H9 (cell line): ENCODE data around the gene C17orf107. TPM values are rescaled to one million over a fixed set of nuclear protein-coding genes. Genes with fewer than 3 reads are reported as not detected.

ENCODE experiments used
- DNase-seq: peaks from one replicate; pipeline ENCODE4 v3.0.0-alpha.2; 2017
- H2AFZ ChIP-seq: one replicate; pipeline ENCODE4 v1.6.1; 2013; ENCODE audit warnings: mild to moderate bottlenecking, low read length, control low read depth, moderate library complexity
- H2AK5ac ChIP-seq: 2 replicates; pipeline ENCODE4 v1.6.1; 2013; ENCODE audit warnings: low read length, control low read depth, mixed read lengths; ENCODE audit not compliant: insufficient read length
- H2BK120ac ChIP-seq: one replicate; pipeline ENCODE4 v1.6.1; 2013; ENCODE audit warnings: low read depth, mild to moderate bottlenecking, low read length, control low read depth, inconsistent platforms; ENCODE audit not compliant: poor library complexity, severe bottlenecking
- H2BK12ac ChIP-seq: 2 replicates; pipeline ENCODE4 v1.6.1; 2013; ENCODE audit warnings: low read length, control low read depth, mixed read lengths, low read depth; ENCODE audit not compliant: insufficient read length
- H2BK15ac ChIP-seq: 2 replicates; pipeline ENCODE4 v1.6.1; 2013; ENCODE audit warnings: low read depth, low read length, control low read depth
- H2BK20ac ChIP-seq: one replicate; pipeline ENCODE4 v1.6.1; 2013; ENCODE audit warnings: low read depth, mild to moderate bottlenecking, low read length, control low read depth, inconsistent platforms; ENCODE audit not compliant: poor library complexity, severe bottlenecking
- H2BK5ac ChIP-seq: 2 replicates; pipeline ENCODE4 v1.6.1; 2013; ENCODE audit warnings: low read length, control low read depth, mixed read lengths; ENCODE audit not compliant: insufficient read length
- H3K14ac ChIP-seq: 2 replicates; pipeline ENCODE4 v1.6.1; 2013; ENCODE audit warnings: low read length, control low read depth; ENCODE audit not compliant: insufficient read depth
- H3K18ac ChIP-seq: 2 replicates; pipeline ENCODE4 v1.6.1; 2013; ENCODE audit warnings: low read depth, mild to moderate bottlenecking, mixed read lengths, low read length, control low read depth; ENCODE audit not compliant: insufficient read length
- H3K23ac ChIP-seq: 2 replicates; pipeline ENCODE4 v1.6.1; 2013; ENCODE audit warnings: low read length, control low read depth, mixed read lengths, low read depth; ENCODE audit not compliant: insufficient read length
- H3K23me2 ChIP-seq: 2 replicates; pipeline ENCODE4 v1.6.1; 2013; ENCODE audit warnings: low read depth, mild to moderate bottlenecking, mixed read lengths, low read length, control low read depth; ENCODE audit not compliant: insufficient read length, poor library complexity, severe bottlenecking
- H3K27ac ChIP-seq: 2 replicates; pipeline ENCODE4 v1.5.1; 2013; ENCODE audit warnings: low read length, control low read depth, mixed read lengths, low read depth; ENCODE audit not compliant: insufficient read length
- H3K27me3 ChIP-seq: 2 replicates; pipeline ENCODE4 v1.6.1; 2013; ENCODE audit warnings: low read length, control low read depth, inconsistent platforms; ENCODE audit not compliant: insufficient read depth
- H3K4ac ChIP-seq: 2 replicates; pipeline ENCODE4 v1.6.1; 2013; ENCODE audit warnings: low read depth, mild to moderate bottlenecking, control low read depth, inconsistent platforms, low read length, moderate library complexity
- H3K4me1 ChIP-seq: 2 replicates; pipeline ENCODE4 v1.6.1; 2013; ENCODE audit warnings: low read length, control low read depth, inconsistent platforms; ENCODE audit not compliant: insufficient read depth
- H3K4me2 ChIP-seq: 2 replicates; pipeline ENCODE4 v1.6.1; 2013; ENCODE audit warnings: low read length, control low read depth, mixed read lengths; ENCODE audit not compliant: insufficient read length, insufficient read depth
- H3K56ac ChIP-seq: 2 replicates; pipeline ENCODE4 v1.6.1; 2013; ENCODE audit warnings: low read depth, mild to moderate bottlenecking, mixed read lengths, low read length, control low read depth; ENCODE audit not compliant: insufficient read length
- H3K79me1 ChIP-seq: 2 replicates; pipeline ENCODE4 v1.6.1; 2013; ENCODE audit warnings: low read depth, mild to moderate bottlenecking, moderate library complexity, low read length, control low read depth, inconsistent platforms; ENCODE audit not compliant: insufficient read depth, poor library complexity, severe bottlenecking
- H3K79me2 ChIP-seq: 2 replicates; pipeline ENCODE4 v1.6.1; 2013; ENCODE audit warnings: low read length, control low read depth, inconsistent platforms; ENCODE audit not compliant: insufficient read depth
- H3K9ac ChIP-seq: 2 replicates; pipeline ENCODE4 v1.6.1; 2013; ENCODE audit warnings: low read length, control low read depth, mixed read lengths; ENCODE audit not compliant: insufficient read length; ENCODE audit errors: extremely low read depth
- H3K9me3 ChIP-seq: one replicate; pipeline ENCODE4 v1.6.1; 2013; ENCODE audit warnings: low read depth, low read length, inconsistent platforms; ENCODE audit not compliant: control insufficient read depth
- H3T11ph ChIP-seq: one replicate; pipeline ENCODE4 v1.6.1; 2013; ENCODE audit warnings: mild to moderate bottlenecking, low read length, control low read depth, inconsistent platforms
- H4K20me1 ChIP-seq: one replicate; pipeline ENCODE4 v1.6.1; 2013; ENCODE audit not compliant: control insufficient read depth, insufficient read length, insufficient read depth
- H4K5ac ChIP-seq: 2 replicates; pipeline ENCODE4 v1.6.1; 2013; ENCODE audit warnings: low read depth, mild to moderate bottlenecking, mixed read lengths, low read length, control low read depth; ENCODE audit not compliant: insufficient read length
- H4K8ac ChIP-seq: replicated peaks from 2 replicates; pipeline ENCODE4 v1.6.1; 2013; ENCODE audit warnings: low read length, control low read depth, mixed read lengths, low read depth; ENCODE audit not compliant: insufficient read length
- H4K91ac ChIP-seq: 2 replicates; pipeline ENCODE4 v1.6.1; 2013; ENCODE audit warnings: low read depth, mild to moderate bottlenecking, moderate library complexity, mixed read lengths, low read length, control low read depth; ENCODE audit not compliant: insufficient read length
- H3K27ac Mint-ChIP-seq, 3 experiments: 2 replicates in 2 of 3; 3 replicates in 1 of 3; pipeline ENCODE4 v1.8.0; 2020 to 2021; ENCODE audit warnings: mixed read lengths in 3 of 3, mild to moderate bottlenecking in 1 of 3, moderate library complexity in 1 of 3
- H3K27me3 Mint-ChIP-seq: 2 replicates; pipeline ENCODE4 v1.8.0; 2021; ENCODE audit warnings: low read depth, mild to moderate bottlenecking, moderate library complexity, mixed read lengths
- H3K36me3 Mint-ChIP-seq, 3 experiments: 2 replicates in 2 of 3; 3 replicates in 1 of 3; pipeline ENCODE4 v1.8.0; 2020 to 2021; ENCODE audit warnings: low read depth in 3 of 3, mixed read lengths in 3 of 3; ENCODE audit not compliant: insufficient read depth in 1 of 3
- H3K4me1 Mint-ChIP-seq, 2 experiments: 2 replicates each; pipeline ENCODE4 v1.8.0; 2020; ENCODE audit warnings: mixed read lengths in 2 of 2
- H3K4me3 Mint-ChIP-seq, 2 experiments: 2 replicates in 1 of 2; 3 replicates in 1 of 2; pipeline ENCODE4 v1.8.0; 2020 to 2021; ENCODE audit warnings: mild to moderate bottlenecking in 2 of 2, mixed read lengths in 2 of 2, moderate library complexity in 1 of 2
- H3K9me3 Mint-ChIP-seq, 2 experiments: 2 replicates in 1 of 2; 3 replicates in 1 of 2; pipeline ENCODE4 v1.8.0; 2020; ENCODE audit warnings: mild to moderate bottlenecking in 2 of 2, mixed read lengths in 2 of 2, moderate library complexity in 1 of 2
- WGBS: extraction: QIAGEN DNeasy Blood & Tissue Kit; methylation state at CpG from one replicate; pipeline ENCODE4 v1.1.7; 2013; ENCODE audit warnings: missing lambda C conversion rate, low lambda C conversion rate, mixed read lengths; ENCODE audit not compliant: insufficient read length; ENCODE audit errors: extremely low coverage; 5-methylcytosine and 5-hydroxymethylcytosine counted together
- total RNA-seq: library from RNA; stranded (reverse); gene quantifications from 2 replicates; pipeline ENCODE4 v1.2.1, GENCODE V29; 2021
- TF ChIP-seq, protein P1 (sequence below): fragments of 200-600 bp; sonication (generic); conservative IDR thresholded peaks from 3 replicates; pipeline ENCODE4 v1.8.0; 2021; ENCODE audit warnings: antibody characterized with exemption, mild to moderate bottlenecking

The C17orf107 gene
- total RNA-seq, 1 experiment from 2014 or later = 4.4 TPM

DNA sequence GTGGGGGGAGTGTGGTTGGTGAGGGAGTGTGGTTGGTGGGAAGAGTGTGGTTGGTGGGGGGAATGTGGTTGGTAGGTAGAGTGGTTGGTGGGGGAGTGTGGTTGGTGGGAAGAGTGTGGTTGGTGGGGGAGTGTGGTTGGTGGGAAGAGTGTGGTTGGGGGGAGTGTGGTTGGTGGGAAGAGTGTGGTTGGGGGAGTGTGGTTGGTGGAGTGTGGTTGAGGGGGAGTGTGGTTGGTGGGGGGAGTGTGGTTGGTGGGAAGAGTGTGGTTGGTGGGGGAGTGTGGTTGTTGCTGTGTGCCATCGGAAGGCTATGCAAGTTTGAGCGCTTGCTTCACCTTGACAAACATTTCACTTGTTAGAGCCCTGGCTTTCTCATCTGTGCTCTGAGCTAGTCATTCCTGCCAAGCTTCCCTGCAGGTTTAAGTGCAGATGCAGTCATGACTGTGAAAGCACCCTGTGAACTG, 46.1 kb upstream of the C17orf107 start:
- no peaks in the 10 kb centered on the region; the same call in 1 of the 2 replicates for H3K27me3 ChIP-seq
- peak overlapping the region in 1 of 3 experiments; percentile 58; a peak in 2 of 7 replicates for H3K27ac Mint-ChIP-seq
- WGBS = no CpG with 5 or more reads among the region's 2 CpGs

More for the DNA sequence above, 46.1 kb upstream of the C17orf107 start:
- Histone ChIP-seq H3K4me1 (peaks cover 10% of the 10 kb centered on the region; the same call in 1 of the 2 replicates), H3T11ph (no peak overlapping the region), H4K8ac (no peak overlapping the region), H2AFZ (no peak overlapping the region), H3K14ac (no peak overlapping the region), H3K56ac (no peak overlapping the region), H3K23me2 (no peaks in the 10 kb centered on the region), H2BK5ac (no peak overlapping the region), H2AK5ac (no peak overlapping the region), H3K4ac (no peak overlapping the region), H3K79me1 (no peaks in the 10 kb centered on the region), H4K5ac (no peak overlapping the region), H2BK15ac (no peak overlapping the region), H2BK20ac (no peak overlapping the region), H3K18ac (no peak overlapping the region), H3K4me2 (no peak overlapping the region), H4K91ac (no peak overlapping the region), H3K9me3 (no peaks in the 10 kb centered on the region), H3K9ac (no peak overlapping the region), H2BK12ac (no peak overlapping the region), H4K20me1 (no peaks in the 10 kb centered on the region), H2BK120ac (no peak overlapping the region), H3K79me2 (peaks cover 2% of the 10 kb centered on the region; the same call in 1 of the 2 replicates), H3K27ac (no peak overlapping the region), H3K23ac (no peak overlapping the region)
- no peak for DNase-seq
- Mint-ChIP-seq H3K36me3 (peaks cover 0 to 17% (median 5%) of the 10 kb centered on the region in 3 experiments; a peak in 4 of 7 replicates), H3K4me1 (peaks cover 69 to 75% of the 10 kb centered on the region in 2 experiments), H3K4me3 (no peak overlapping the region), H3K9me3 (no peaks in the 10 kb centered on the region), H3K27me3 (no peaks in the 10 kb centered on the region)
- TF ChIP-seq, protein P1, sequence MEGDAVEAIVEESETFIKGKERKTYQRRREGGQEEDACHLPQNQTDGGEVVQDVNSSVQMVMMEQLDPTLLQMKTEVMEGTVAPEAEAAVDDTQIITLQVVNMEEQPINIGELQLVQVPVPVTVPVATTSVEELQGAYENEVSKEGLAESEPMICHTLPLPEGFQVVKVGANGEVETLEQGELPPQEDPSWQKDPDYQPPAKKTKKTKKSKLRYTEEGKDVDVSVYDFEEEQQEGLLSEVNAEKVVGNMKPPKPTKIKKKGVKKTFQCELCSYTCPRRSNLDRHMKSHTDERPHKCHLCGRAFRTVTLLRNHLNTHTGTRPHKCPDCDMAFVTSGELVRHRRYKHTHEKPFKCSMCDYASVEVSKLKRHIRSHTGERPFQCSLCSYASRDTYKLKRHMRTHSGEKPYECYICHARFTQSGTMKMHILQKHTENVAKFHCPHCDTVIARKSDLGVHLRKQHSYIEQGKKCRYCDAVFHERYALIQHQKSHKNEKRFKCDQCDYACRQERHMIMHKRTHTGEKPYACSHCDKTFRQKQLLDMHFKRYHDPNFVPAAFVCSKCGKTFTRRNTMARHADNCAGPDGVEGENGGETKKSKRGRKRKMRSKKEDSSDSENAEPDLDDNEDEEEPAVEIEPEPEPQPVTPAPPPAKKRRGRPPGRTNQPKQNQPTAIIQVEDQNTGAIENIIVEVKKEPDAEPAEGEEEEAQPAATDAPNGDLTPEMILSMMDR = no peak
